Activated naive CD4-positive, alpha-beta T cell treated with anti-CD3 and anti-CD28 coated beads, Interleukin-2, amount 10 ng/mL, durations not matched to agents 5 hours and 36 hours (primary cell): ENCODE results near the gene GALNT4. TPM values are rescaled to one million over a fixed set of nuclear protein-coding genes. Genes with fewer than 3 reads are reported as not detected.

ENCODE experiments used
- total RNA-seq, 2 experiments: library from RNA; stranded (reverse); gene quantifications; one replicate each; pipeline ENCODE4 v1.2.3, GENCODE V29; 2021

GALNT4 gene
- 10 to 100 TPM; 15.7 to 16.3 TPM for total RNA-seq

GRCh38 chr12:89524541-89525304, at the start of gene GALNT4:
Gene GALNT4, minus strand, starts transcription at chr12:89524796. Its CDS starts 247 bp downstream, at chr12:89524549.

GRCh38 chr12:89525824-89526770, 1.5 kb upstream of the GALNT4 start, which contains the start of gene POC1B:
Gene POC1B, minus strand, starts transcription at chr12:89526047. Its CDS starts 152 bp downstream, at chr12:89525895.

Other genes with a start within 250 kb of the GALNT4 start
- 10 to 100 TPM; 76.8 to 77.1 TPM for gene DUSP6, start 172.3 kb downstream of the GALNT4 start, total RNA-seq
- gene POC1B, start 1.3 kb upstream of the GALNT4 start, total RNA-seq = 10 to 100 TPM; 39.2 to 40.0 TPM
- gene ATP2B1, start 184.0 kb upstream of the GALNT4 start, total RNA-seq = 10 to 100 TPM; 22.1 to 26.7 TPM